ENCODE data around the gene TOR1A.
"Not testable (repeated sequence)": the region's sequence is repeated elsewhere in the genome, so short reads cannot be mapped to it uniquely, and the experiment has no call there.

Gene TOR1A

GRCh38 chr9:129816501-129817435 is 7.2 kb downstream of the TOR1A start:
- DNase-seq: peak; percentile 3

DNA sequence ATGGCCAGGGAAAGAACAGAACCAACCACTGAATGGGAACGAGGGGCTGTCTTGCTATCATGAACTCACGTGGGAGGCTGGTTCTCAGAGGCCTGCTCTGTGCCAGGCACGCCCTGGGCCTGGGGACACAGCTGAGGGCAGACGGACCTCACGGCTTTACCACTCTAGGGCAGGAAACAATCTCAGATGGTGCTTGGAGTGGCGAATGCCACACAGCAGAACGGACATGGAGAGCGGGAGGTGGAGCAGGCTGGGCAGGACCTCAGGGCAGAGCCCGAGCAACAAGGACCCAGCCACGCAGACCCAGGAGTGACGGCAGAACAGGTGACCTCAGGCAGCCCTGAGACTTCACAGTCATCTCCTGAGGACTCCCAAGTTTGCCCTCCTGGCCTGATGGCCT is 8.7 kb downstream of the TOR1A start:
- no peak for DNase-seq

DNA sequence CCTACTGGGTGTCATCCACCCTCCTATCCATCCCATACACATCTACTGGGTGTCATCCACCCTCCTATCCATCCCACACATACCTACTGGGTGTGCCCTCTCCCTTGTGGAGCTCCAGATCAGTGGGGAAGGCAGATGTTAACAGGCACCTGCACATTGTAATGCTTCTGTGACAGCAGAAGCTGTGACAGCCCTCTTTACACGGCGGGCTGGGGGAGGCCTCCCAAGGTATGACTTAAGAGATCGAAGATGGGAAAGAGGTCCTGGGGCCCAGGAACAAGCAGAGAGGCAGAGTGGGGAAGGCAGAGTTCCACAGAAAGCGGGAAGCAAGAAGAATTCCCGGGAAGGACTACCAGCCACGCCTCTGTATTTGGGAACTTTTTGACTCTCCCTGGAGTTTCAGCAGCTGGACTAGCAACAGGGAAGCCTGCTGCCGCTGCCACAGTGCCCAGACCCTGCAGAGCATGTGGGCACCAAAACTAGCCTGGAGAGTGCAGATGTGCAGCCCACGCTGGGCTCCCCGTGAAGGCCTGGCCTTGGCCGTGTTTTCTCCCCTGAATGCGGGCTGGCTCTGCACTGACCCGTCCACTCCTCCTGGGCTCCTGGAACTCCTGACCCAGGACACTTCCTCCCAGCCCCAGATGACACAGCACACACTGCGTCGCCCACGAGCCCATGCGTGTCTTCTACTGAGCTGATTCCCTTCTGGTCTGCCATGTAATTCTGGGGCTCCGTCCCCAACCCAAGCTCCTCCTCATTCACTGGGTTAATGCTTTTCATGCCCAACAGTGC is 9.3 kb downstream of the TOR1A start:
- DNase-seq: no peak

DNA sequence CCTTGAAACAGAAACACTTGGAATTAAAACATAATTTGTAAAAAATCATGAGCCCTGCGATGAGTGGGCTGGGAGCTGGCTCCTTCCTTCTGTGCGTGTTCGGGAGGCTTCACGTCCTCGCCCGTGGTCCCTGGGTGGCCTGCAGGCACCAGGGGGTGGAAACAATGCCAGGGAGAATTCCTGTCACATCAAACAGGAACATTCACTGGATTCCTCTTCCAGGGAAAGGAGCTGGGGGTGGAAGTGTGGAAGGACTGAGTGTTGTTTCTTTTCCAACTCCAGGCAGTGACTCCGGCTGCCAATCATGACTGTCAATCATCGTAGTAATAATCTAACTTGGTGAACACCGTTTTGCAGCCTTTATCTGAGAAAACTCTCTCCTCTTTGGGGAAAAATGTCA is 10.3 kb downstream of the TOR1A start:
- DNase-seq: no peak

DNA sequence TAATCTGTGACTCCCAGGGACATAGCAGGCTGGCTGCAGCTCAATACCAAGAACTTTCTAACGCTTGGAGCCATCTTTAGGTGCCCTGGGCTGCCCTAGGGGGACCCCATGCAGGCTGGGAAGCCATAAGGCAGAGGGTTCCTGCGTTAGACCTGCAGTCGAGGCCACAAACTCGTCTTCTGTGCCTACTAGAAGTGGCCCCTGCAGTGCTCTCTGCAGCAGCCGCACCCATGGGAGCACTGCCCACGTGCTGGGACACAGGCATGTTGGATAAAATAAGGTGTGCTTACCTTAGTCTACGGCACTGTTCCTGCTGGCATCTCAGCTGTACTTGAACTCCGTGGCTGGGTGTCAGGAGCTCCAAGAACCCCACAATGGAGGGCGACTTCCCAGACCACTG is 11.6 kb downstream of the TOR1A start:
- DNase-seq: no peak

- no peak for DNase-seq
Observed at GRCh38 chr9:129811967-129812363, 12.0 kb downstream of the TOR1A start.

DNA sequence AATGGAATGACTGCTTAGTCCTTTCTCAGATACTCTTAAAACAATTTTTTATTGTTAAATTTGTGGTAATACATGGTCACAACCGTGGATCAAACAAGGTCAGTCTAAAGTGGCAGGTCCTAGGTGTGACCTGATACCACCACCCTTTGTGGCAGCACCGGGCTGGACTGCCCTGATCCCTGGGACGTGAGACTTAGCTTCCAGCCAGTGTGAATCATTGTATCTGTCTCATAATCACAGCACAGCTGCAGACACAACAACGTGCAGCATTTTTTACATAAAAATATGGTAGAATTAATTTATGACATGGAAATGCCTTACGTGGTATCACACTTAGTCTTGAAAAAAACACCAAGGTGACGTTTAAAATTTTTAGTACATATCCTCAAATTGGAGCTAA is 13.1 kb downstream of the TOR1A start:
- no peak for DNase-seq

- DNase-seq: no peak
Observed at GRCh38 chr9:129810116-129810515, 13.8 kb downstream of the TOR1A start.

GRCh38 chr9:129809346-129809745 is 14.6 kb downstream of the TOR1A start:
- DNase-seq: no peak

- no peak for DNase-seq
Observed at GRCh38 chr9:129806061-129806460, 17.9 kb downstream of the TOR1A start.

GRCh38 chr9:129803676-129804060 is 20.3 kb downstream of the TOR1A start:
- no peak for DNase-seq

DNA sequence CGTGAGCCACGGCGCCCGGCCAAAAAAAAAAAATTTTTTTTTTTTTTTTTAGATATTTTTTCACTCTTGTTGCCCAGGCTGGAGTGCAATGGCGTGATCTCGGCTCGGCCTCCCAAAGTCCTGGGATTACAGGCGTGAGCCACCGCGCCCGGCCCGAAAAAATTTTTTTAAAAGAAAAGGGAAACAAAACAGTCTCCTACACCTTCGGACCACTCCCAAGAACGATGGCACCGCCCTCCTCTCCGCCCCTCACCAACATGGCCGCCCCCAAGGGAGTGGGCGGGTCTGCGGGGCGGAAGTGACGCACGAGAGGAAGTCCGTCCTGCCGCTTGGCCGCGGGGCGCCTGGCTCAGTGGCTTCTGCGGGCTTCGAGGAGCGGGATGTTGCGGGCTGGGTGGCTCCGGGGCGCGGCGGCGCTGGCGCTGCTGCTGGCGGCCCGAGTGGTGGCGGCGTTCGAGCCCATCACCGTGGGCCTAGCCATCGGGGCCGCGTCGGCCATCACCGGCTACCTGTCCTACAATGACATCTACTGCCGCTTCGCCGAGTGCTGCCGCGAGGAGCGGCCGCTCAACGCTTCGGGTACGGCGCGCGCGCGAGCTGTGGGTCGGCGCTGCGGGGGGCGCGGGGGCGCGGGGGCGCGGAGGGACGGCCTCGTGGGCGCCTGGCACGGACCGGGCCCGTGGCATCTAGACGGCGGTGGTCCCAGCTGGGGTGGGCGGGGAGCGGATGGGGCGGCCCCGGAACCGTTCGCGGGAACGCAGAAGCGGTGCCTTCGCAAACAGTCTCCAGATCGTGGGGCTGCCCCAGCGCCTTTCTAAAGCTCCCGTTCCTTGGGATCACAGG is 20.9 kb downstream of the TOR1A start, which contains the start of gene TOR1B:
Gene TOR1B (plus strand): TSS at position 352 of the 843 bp plus-strand sequence. CDS start 29 bp downstream, at position 381.
- peak; percentile 30 for DNase-seq

- no peak for DNase-seq
Observed at GRCh38 chr9:129801504-129801903, 22.4 kb downstream of the TOR1A start.

DNA sequence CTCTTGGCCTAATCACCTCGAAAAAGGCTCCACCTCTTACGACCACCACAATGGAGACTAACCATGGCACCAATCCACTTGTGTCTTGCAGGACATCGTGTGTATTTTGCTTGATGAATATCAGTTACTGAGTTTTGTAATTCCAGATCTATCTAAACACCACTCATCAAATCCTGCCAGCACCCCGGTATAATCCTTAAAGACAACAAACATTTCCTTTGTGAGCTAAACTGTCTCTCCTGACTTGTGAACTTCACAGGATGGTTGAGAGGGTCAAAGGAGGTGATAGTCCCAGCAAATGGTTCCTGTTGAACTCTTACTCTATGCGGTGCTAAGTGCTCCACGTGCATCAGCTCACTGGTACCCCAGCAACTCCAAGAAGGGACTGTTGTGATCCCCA is 25.0 kb downstream of the TOR1A start:
- no peak for DNase-seq

DNA sequence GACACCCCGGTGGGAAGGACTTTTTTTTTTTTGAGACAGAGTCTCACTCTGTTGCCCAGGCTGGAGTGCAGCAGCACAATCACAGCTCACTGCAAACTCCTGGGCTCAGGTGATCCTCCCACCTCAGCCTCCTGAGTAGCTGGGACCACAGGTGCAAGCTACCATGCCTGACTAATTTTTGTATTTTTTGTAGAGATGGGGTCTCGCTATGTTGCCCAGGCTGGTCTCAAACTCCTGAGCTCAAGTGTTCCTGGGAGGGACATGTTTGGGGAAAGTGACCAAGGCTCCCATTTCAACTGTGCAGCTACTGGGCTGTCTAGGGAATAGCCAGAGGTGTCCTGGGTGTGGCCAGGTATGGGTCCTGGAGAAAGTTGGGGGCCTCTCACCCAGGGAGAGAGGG is 27.9 kb downstream of the TOR1A start:
- DNase-seq: not testable (repeated sequence)

DNA sequence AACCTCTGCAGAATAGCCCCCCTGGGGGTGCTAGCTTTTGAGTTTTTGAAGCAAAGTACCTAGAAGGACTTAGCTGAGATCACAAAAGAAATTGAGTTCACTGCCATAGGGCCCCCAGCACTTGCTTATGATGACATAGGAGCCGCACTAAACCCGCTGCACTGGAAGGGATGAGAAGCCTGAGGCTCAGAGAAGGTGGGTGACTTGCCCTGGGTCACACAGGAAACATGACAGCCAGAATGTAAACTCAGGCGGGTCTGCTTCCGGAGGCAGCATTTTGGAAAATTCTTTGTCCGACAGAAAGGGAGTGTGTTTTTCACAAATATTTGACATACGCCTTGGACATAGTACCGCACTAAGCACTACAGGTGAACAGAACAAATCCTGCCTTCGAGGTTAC is 29.4 kb downstream of the TOR1A start:
- no peak for DNase-seq

- DNase-seq: no peak
Observed at GRCh38 chr9:129786481-129786880, 37.5 kb downstream of the TOR1A start.

DNA sequence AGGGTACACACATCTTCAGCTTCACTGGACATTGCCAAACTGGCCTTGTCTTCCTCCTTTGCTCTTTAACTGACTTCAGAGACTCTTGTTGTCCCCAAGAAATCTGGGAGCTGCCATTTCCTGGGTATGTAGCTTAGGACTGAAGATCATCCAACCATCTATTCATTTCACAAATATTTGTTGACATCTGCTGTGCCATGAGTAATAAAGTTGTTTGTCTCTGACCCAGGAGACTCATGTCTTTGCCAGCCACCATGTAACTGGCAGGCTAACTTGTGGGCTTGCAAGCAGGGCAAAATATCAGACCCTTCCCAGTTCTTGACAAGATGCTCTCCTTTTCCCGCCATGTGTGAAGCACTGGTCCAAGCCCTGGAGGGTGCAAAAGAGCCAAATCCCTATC is 38.1 kb downstream of the TOR1A start:
- no peak for DNase-seq

DNA sequence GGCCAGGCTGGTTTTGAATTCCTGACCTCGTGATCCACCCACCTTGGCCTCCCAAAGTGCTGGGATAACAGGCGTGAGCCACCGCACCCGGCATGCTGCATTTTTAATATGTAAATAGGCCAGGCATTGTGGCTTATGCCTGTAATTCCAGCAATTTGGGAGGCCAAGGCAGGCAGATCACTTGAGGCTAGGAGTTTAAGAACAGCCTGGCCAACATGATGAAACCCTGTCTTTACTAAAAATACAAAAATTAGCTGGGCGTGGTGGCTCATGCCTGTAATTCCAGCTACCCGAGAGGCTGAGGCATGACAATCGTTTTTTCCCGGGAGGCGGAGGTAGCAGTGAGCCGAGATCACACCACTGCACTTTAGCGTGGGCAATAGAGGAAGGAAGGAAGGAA is 39.0 kb downstream of the TOR1A start:
- not testable (repeated sequence) for DNase-seq

- no peak for DNase-seq
Observed at GRCh38 chr9:129783516-129784361, 40.2 kb downstream of the TOR1A start.

- DNase-seq: no peak
Observed at GRCh38 chr9:129781981-129782380, 42.0 kb downstream of the TOR1A start.

- DNase-seq: no peak
Observed at GRCh38 chr9:129781131-129781530, 42.8 kb downstream of the TOR1A start.

All from SIG-M5 (cell line).